Astrocyte of the cerebellum (primary cell): Measurements from ENCODE around the gene CEP20.

Experiments
- DNase-seq: peaks from one replicate; pipeline ENCODE4 v3.0.0-alpha.2; 2011; ENCODE audit warnings: low read depth
- H3K4me3 ChIP-seq: 2 replicates; pipeline ENCODE4 v1.5.1; 2011; ENCODE audit warnings: mild to moderate bottlenecking, low read depth, low read length, moderate library complexity
- CTCF ChIP-seq: IDR thresholded peaks from 2 replicates; pipeline ENCODE4 v1.5.1; 2012; ENCODE audit warnings: low read length, low read depth, moderate library complexity, mild to moderate bottlenecking; ENCODE audit errors: missing control alignments
- in situ Hi-C: cut with HindIII; loops from 2 replicates; pipeline ENCODE4 v1.10.0; 2017; ENCODE audit warnings: low sequenced_read_pairs

Gene CEP20

GRCh38 chr16:15898654-15899053, 10.3 kb upstream of the CEP20 start:
- DNase-seq: no peak
- H3K4me3 ChIP-seq: no peak overlapping the region
- in situ Hi-C loops: loop anchor here (25.0 kb wide), 1 partner anchor 89 kb away; no protein-coding TSS in a partner anchor
- no peak for TF ChIP-seq CTCF

GRCh38 chr16:15897834-15898254, 9.4 kb upstream of the CEP20 start:
- TF ChIP-seq CTCF: no peak

DNA sequence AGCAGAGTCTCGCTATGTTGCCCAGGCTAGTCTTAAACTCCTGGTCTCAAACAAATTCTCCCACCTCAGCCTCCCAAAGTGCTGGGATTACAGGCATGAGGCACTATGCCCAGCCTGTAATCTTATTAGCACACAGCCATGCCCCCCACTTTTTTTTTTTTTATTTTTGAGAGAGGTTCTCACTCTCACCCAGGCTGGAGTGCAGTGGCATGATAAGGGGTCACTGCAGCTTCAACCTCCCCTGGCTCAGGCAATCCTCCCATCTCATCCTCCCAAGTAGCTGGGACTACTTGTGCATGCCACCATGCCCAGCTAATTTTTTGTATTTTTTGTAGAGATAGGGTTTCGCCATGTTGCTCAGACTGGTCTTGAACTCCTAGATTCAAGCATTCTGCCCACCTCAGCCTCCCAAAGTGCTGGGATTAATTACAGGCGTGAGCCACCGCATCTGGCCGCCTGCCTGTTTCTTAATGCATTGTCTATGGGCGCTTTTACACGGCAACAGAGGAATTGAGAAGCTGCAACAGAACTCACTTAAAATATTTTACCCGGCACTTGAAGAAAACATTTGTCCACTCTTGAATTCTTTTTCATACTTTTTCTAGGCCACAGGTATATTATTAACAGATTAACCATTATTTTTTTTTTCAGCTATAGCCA, 8.8 kb upstream of the CEP20 start:
- no peak for TF ChIP-seq CTCF
- H3K4me3 ChIP-seq: no peak overlapping the region
- DNase-seq: no peak
- in situ Hi-C loops: loop anchor here (25.0 kb wide), 1 partner anchor 90 kb away; no protein-coding TSS in a partner anchor

More at GRCh38 chr16:15897834-15898254, 9.4 kb upstream of the CEP20 start:
- H3K4me3 ChIP-seq: no peak overlapping the region
- DNase-seq: no peak
- in situ Hi-C loops: loop anchor here (25.0 kb wide), 1 partner anchor 89 kb away; no protein-coding TSS in a partner anchor

DNA sequence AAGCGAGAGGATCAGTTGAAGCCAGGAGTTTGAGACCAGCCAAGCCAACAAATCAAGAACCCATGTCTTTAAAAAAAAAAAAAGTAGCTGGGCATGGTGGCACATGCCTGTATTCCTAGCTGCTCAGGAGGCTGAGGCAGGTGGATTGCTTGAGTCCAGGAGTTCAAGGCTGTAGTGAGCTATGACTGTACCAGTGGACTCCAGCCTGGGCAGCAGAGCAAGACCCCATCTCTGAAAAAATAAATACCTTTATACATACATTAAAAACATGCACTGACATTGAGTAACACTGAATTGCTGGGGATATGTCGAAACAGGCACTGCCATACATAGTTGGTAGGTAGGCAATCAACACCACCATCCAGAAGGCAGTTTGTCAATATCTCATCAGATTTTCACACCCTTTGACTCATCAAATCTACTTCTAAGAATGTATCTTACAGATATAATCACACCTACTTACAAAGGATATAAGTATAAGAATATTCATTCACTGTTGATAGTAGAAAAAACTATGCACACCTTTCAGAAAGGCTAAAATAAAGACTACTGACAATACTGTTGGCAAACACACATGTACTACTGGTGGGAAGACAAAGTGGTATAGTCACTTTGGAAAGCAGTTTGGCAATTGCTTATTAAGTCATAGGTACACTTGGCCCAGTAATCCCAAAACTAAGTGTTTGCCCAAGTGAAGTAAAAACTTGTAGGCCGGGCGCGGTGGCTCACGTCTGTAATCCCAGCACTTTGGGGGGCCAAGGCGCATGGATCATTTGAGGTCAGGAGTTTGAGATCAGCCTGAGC, 6.4 kb upstream of the CEP20 start:
- in situ Hi-C loops: loop anchor here (25.0 kb wide), 1 partner anchor 93 kb away; no protein-coding TSS in a partner anchor
- H3K4me3 ChIP-seq: no peak overlapping the region
- no peak for TF ChIP-seq CTCF

GRCh38 chr16:15891508-15891907, 3.1 kb upstream of the CEP20 start:
- in situ Hi-C loops: loop anchor here (25.0 kb wide), 1 partner anchor 96 kb away; no protein-coding TSS in a partner anchor
- no peak overlapping the region for H3K4me3 ChIP-seq
- TF ChIP-seq CTCF: no peak
- DNase-seq: no peak

More for the DNA sequence above, 6.4 kb upstream of the CEP20 start:
- no peak for DNase-seq

DNA sequence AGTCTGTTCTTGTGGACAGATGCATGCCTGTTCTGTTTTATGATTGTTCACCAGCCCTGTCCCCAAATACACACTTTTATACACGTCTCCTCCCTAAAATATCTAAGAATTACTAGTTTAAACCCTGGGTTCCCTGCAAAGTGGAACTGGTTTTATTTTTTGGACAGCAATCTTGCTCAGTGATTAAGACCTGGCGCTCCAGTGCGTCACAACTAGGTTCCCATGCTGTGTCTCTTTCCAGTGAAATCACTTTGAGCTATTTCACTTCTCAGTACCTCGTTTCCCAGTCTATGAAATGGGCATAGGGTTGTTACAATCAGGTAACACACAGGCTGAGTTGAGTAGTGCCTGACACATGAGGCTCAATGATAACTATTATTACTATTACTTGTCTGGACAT, 1.1 kb downstream of the CEP20 start:
- in situ Hi-C loops: loop anchor here (25.0 kb wide), 1 partner anchor 100 kb away; no protein-coding TSS in a partner anchor
- no peak for TF ChIP-seq CTCF
- H3K4me3 ChIP-seq: peak overlapping the region; percentile 74
- DNase-seq: no peak
